HL-60/S4 treated with phorbol 12-myristate 13-acetate at 8.2 ng/mL for 4 days and 3 days (cell line): ENCODE data around the gene SMURF2.
"Not testable (repeated sequence)": the region's sequence is repeated elsewhere in the genome, so short reads cannot be mapped to it uniquely, and the experiment has no call there.

ENCODE experiments used
- in situ Hi-C: fragments of 300-500 bp; cut with MboI; formaldehyde crosslinking; loops from 2 replicates; pipeline ENCODE4 v1.15.0; 2022; ENCODE audit warnings: low sequenced_read_pairs

SMURF2 gene

GRCh38 chr17:64632606-64633005 lies 29.5 kb downstream of the SMURF2 start:
- in situ Hi-C loops: no loop called here

DNA sequence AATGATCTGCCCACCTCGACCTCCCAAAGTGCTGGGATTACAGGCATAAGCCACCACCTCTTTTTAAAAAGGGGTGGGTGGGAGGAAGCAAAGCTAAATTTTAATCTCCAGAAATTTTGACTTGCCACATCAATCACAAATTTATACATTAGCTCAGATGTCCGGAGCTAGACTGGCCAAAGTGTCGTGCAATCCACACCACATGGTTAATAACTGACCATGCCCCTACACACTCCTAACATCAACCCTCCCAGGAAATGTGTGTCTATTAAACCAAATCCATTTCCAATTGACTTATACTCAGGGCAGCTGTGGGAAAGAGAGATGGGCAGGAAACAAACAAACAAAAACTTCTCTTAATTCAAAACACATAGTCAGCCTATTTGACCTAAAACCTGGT lies 29.9 kb downstream of the SMURF2 start:
- in situ Hi-C loops: no loop called here

GRCh38 chr17:64630309-64631223 lies 31.5 kb downstream of the SMURF2 start:
- in situ Hi-C loops: no loop called here

- in situ Hi-C loops: no loop called here
Observed at GRCh38 chr17:64628641-64629040, 33.5 kb downstream of the SMURF2 start.

GRCh38 chr17:64627797-64628196 lies 34.3 kb downstream of the SMURF2 start:
- in situ Hi-C loops: no loop called here

DNA sequence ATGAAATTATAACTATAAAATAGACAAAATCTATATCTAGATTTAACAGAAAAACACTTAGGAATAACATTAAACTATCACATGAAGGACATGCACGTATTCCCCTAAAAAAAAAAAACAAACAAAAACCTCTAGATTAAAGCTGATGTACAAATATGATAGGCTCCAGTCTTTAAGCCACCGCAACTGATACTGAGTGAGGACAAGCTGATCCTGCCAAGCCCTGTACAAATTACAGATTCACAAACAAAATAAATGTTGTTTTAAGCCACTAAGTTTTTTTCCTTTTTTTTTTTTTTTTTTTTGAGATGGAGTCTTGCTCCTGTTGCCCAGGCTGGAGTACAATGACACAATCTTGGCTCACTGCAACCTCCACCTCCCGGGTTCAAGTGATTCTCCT lies 35.3 kb downstream of the SMURF2 start:
- in situ Hi-C loops: no loop called here

DNA sequence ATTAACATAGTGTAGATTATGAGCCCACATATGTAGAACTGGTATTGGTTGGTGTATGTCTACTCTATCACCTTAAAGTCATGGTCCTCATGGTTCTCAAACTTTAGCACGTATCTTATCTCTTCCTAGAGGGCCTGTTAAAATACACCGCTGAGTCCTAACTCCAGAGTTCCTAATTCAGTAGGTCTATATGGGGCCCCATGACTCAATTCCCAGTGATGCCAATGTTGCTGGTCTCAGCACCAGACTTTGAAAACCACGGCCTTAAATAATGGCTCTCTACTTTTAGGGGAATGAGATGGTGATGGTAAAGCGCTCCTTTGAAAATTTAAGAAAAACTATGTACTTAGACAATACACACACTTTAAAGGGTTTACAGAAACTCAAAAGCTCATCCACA lies 36.6 kb downstream of the SMURF2 start:
- in situ Hi-C loops: no loop called here

- in situ Hi-C loops: no loop called here
Observed at GRCh38 chr17:64622931-64623654, 39.0 kb downstream of the SMURF2 start.

- in situ Hi-C loops: no loop called here
Observed at GRCh38 chr17:64621772-64622171, 40.3 kb downstream of the SMURF2 start.

- in situ Hi-C loops: no loop called here
Observed at GRCh38 chr17:64618848-64619247, 43.3 kb downstream of the SMURF2 start.

DNA sequence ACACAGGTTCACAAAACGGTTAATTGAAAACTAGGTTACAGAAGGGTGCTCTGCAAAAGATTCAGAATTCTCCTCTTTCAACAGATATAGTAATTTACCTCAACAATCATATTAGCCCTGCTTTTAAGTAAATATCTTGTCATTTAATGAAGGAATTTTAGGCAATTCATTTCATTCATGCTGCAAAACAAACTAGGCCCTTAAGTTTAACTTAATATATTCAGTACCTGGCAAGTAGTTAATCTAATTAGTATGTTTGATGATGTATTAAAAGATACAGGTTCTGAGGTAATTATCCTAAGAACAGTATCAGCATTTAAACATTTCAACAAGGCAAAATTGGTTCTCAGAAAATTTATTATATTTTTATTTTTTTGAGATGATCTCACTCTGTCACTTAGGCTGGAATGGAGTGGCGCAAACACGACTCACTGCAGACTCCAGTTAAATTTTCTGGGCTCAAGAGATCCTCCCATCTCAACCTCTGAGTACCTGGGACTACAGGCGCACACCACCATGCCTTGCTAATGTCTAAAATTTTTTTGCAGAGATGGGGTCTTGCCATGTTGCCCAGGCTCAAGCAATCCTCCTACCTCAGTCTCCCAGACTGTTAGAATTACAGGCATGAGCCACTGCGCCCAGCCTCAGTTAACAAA lies 44.9 kb downstream of the SMURF2 start:
- in situ Hi-C loops: no loop called here

- in situ Hi-C loops: no loop called here
Observed at GRCh38 chr17:64615028-64615677, 47.0 kb downstream of the SMURF2 start.

GRCh38 chr17:64614266-64615027 lies 47.7 kb downstream of the SMURF2 start:
- in situ Hi-C loops: no loop called here

DNA sequence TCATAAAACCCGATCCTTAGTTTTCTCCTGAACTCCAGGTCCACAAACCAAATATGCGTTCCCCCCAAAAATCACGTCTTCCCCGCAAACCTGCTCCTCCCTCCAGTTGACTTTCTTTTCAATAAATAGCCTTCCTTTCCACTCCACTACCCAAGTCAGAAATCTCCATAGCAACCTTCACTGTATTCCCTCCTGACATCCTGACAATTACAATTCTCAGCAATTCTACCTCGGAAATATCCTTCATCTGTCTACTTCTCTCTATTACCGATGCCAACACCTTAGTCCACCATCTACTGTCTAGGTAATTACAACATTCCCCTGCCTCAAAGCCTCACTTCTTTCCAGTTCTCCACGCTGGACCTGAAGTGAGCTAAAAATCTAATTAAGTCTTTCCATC lies 50.7 kb downstream of the SMURF2 start:
- in situ Hi-C loops: no loop called here

GRCh38 chr17:64610244-64610643 lies 51.9 kb downstream of the SMURF2 start:
- in situ Hi-C loops: not testable (repeated sequence)

DNA sequence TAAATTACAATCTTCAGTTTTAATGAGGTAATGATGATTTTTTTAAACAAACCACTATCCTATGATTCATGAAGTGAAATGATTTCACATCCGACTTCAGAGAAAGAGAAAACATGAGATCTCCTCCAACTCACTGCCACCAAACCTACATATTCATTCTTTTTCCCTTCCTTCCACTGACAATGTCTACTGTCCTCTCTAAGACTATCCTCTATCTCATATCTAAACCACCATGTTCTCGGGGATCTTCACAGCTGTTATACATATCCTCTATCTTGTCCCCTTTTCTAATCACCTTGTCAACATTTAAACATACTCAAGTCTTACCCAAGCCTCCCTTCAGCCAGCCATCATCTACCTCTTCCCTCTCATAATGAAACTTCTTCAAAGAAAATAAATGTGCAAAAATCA lies 53.5 kb downstream of the SMURF2 start:
- in situ Hi-C loops: no loop called here

DNA sequence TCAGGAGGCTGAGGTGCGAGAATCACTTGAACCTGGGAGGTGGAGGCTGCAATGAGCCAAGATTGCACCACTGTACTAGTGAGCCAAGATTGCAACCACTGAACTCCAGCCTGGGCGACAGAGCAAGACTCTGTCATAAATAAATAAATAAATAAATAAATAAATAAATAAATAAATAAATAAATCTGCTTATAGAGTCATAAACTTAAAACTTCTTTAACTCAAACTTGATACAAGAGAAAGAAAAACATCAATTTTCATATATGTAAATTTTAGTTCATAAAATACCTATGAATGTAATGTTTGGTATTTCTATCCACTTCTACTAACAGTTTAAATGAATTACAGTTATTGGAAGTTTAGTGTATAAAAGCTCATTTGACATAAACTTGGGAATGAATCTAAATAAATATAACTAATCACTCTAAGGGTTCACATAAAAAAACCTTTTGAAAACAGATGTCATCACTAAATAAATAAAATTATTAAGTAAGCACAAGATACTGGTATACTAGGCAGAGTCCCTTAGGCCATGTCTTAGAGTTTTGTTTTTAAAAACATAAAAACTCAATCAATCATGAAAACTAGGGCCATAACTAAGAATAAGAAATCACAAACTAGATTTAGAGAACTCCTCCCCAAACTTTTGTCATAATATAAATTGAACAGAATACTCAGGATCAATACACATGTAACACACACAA lies 54.1 kb downstream of the SMURF2 start:
- in situ Hi-C loops: no loop called here

DNA sequence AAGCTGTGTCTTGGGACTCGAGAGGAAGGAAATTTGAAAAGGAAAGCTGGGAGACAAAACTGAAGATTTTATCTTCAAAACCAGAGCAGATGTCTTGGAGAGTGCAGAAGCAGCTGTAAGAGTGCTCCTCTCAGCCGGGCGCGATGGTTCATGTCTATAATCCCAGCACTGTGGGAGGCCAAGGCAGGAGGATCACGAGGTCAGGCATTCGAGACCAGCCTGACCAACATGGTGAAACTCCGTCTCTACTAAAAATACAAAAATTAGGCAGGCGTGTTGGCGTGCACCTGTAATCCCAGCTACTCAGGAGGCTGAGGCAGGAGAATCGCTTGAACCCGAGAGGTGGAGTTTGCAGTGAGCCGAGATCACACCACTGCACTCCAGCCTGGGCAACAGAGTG lies 57.6 kb downstream of the SMURF2 start:
- in situ Hi-C loops: not testable (repeated sequence)

GRCh38 chr17:64603987-64604386 lies 58.1 kb downstream of the SMURF2 start:
- in situ Hi-C loops: no loop called here

DNA sequence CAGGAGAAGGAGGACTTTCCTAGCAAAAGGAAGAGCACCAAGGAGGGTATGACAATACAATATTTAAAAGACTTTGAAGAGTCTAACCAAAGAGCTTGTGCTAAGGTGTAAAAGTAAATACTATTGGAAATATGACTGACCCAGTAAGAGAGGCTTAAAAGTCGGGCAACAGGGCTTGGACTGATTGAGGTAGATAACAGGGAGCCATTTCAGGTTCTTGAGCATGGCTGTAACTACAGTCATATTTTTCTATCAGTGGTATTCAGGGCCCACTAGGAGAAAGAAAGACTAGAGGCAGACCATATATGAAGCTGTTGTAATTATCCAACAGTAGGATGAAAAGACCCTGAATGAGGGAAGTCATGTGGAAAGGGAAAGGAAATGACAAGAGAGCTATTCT lies 62.3 kb downstream of the SMURF2 start:
- in situ Hi-C loops: no loop called here
